ENCODE results near the gene AGO4. TPM values are rescaled to one million over a fixed set of nuclear protein-coding genes. Genes with fewer than 3 reads are reported as not detected.
"Not testable (repeated sequence)": the region's sequence is repeated elsewhere in the genome, so short reads cannot be mapped to it uniquely, and the experiment has no call there.

AGO4 gene
- polyA plus RNA-seq, 6 donors from 2014 or later, result 6.9 to 13.2 (median 8.7) TPM

GRCh38 chr1:35795295-35795694 lies 12.5 kb upstream of the AGO4 start:
- no peak overlapping the region for H3K27ac Mint-ChIP-seq
- H3K4me1 Mint-ChIP-seq, result peaks cover 31 to 32% (median 31%) of the 10 kb centered on the region in 3 donors
- no peaks in the 10 kb centered on the region for H3K27me3 Mint-ChIP-seq
- DNase-seq (no peak), ATAC-seq (ENCODE audit: low read depth in 2 of 2) (no peak)
- no peak overlapping the region for H3K4me3 Mint-ChIP-seq
- no peaks in the 10 kb centered on the region for H3K9me3 Mint-ChIP-seq
- H3K36me3 Mint-ChIP-seq, result no peaks in the 10 kb centered on the region

- Mint-ChIP-seq H3K27me3 (no peaks in the 10 kb centered on the region), H3K27ac (peak overlapping the region in 4 of 6 donors; percentile 16 to 79 (median 51)), H3K36me3 (no peaks in the 10 kb centered on the region), H3K9me3 (no peaks in the 10 kb centered on the region), H3K4me1 (peaks cover 33 to 41% (median 38%) of the 10 kb centered on the region in 3 donors), H3K4me3 (peak overlapping the region; percentile 50 to 87 (median 78))
- DNase-seq, result no peak
- peak; percentile 30 to 42 for ATAC-seq (ENCODE audit: low read depth in 2 of 2)
These were observed 10.4 kb upstream of the AGO4 start for GRCh38 chr1:35797380-35797779.

- not testable (repeated sequence) for H3K9me3 Mint-ChIP-seq, H3K27me3 Mint-ChIP-seq, H3K36me3 Mint-ChIP-seq
- DNase-seq (peak; percentile 33), ATAC-seq (ENCODE audit: low read depth in 2 of 2) (peak; percentile 80 to 83)
- peaks cover 33 to 43% (median 40%) of the 10 kb centered on the region in 3 donors for H3K4me1 Mint-ChIP-seq
- H3K4me3 Mint-ChIP-seq, result peak overlapping the region; percentile 50 to 87 (median 78)
- peak overlapping the region in 5 of 6 donors; percentile 45 to 83 (median 79) for H3K27ac Mint-ChIP-seq
These were observed 9.8 kb upstream of the AGO4 start for GRCh38 chr1:35798019-35798418.

GRCh38 chr1:35800167-35800887 lies 7.5 kb upstream of the AGO4 start:
- ATAC-seq (ENCODE audit: low read depth in 2 of 2), result not testable (repeated sequence)
- peak overlapping the region in 1 of 6 donors; percentile 20 for H3K27ac Mint-ChIP-seq

GRCh38 chr1:35808450-35809113 lies 766 bp downstream of the AGO4 start:
- Mint-ChIP-seq H3K36me3 (no peaks in the 10 kb centered on the region), H3K27me3 (no peaks in the 10 kb centered on the region), H3K4me3 (peak overlapping the region; percentile 83 to 96 (median 92)), H3K27ac (peak overlapping the region; percentile 78 to 94 (median 90)), H3K9me3 (peaks cover 0 to 2% (median 0%) of the 10 kb centered on the region in 7 donors), H3K4me1 (peaks cover 30 to 52% (median 44%) of the 10 kb centered on the region in 3 donors)
- peak; percentile 38 to 40 for ATAC-seq (ENCODE audit: low read depth in 2 of 2)
- no peak for DNase-seq

More at GRCh38 chr1:35800167-35800887, 7.5 kb upstream of the AGO4 start:
- Mint-ChIP-seq H3K4me1 (peaks cover 40 to 61% (median 59%) of the 10 kb centered on the region in 3 donors), H3K4me3 (peak overlapping the region in 5 of 8 donors; percentile 13 to 88 (median 72))
- H3K36me3 Mint-ChIP-seq, H3K27me3 Mint-ChIP-seq, DNase-seq, H3K9me3 Mint-ChIP-seq: not testable (repeated sequence)

GRCh38 chr1:35809114-35810095 lies 1.6 kb downstream of the AGO4 start:
- Mint-ChIP-seq H3K9me3 (peaks cover 0 to 2% (median 0%) of the 10 kb centered on the region in 7 donors), H3K36me3 (no peaks in the 10 kb centered on the region), H3K27me3 (no peaks in the 10 kb centered on the region), H3K4me3 (peak overlapping the region; percentile 83 to 96 (median 92)), H3K4me1 (peaks cover 29 to 48% (median 47%) of the 10 kb centered on the region in 3 donors), H3K27ac (peak overlapping the region; percentile 78 to 94 (median 90))
- ATAC-seq (ENCODE audit: low read depth in 2 of 2), result no peak
- DNase-seq, result no peak

GRCh38 chr1:35810096-35810881 lies 2.5 kb downstream of the AGO4 start:
- H3K9me3 Mint-ChIP-seq, result no peaks in the 10 kb centered on the region
- peaks cover 25 to 44% (median 38%) of the 10 kb centered on the region in 3 donors for H3K4me1 Mint-ChIP-seq
- DNase-seq (no peak), ATAC-seq (ENCODE audit: low read depth in 2 of 2) (no peak)
- H3K27me3 Mint-ChIP-seq, result no peaks in the 10 kb centered on the region
- no peaks in the 10 kb centered on the region for H3K36me3 Mint-ChIP-seq
- H3K4me3 Mint-ChIP-seq, result peak overlapping the region in 7 of 8 donors; percentile 14 to 95 (median 91)
- no peak overlapping the region for H3K27ac Mint-ChIP-seq

- peaks cover 17 to 34% (median 27%) of the 10 kb centered on the region in 3 donors for H3K4me1 Mint-ChIP-seq
These were observed 4.9 kb downstream of the AGO4 start for GRCh38 chr1:35812754-35813153.

GRCh38 chr1:35825255-35825654 lies 17.4 kb downstream of the AGO4 start:
- Mint-ChIP-seq H3K36me3 (peaks cover 5 to 7% of the 10 kb centered on the region in 2 donors), H3K4me1 (no peaks in the 10 kb centered on the region), H3K27ac (no peak overlapping the region), H3K27me3 (no peaks in the 10 kb centered on the region), H3K4me3 (no peak overlapping the region), H3K9me3 (no peaks in the 10 kb centered on the region)
- no peak for ATAC-seq (ENCODE audit: low read depth in 2 of 2)
- DNase-seq, result no peak

More at GRCh38 chr1:35812754-35813153, 4.9 kb downstream of the AGO4 start:
- H3K27ac Mint-ChIP-seq; H3K27me3 Mint-ChIP-seq; H3K36me3 Mint-ChIP-seq; H3K9me3 Mint-ChIP-seq; ATAC-seq (ENCODE audit: low read depth in 2 of 2); DNase-seq; H3K4me3 Mint-ChIP-seq: not testable (repeated sequence)

GRCh38 chr1:35832276-35832905 lies 24.6 kb downstream of the AGO4 start:
- peaks cover 0 to 7% (median 3%) of the 10 kb centered on the region in 7 donors for H3K9me3 Mint-ChIP-seq
- no peak overlapping the region for H3K4me3 Mint-ChIP-seq
- ATAC-seq (ENCODE audit: low read depth in 2 of 2) (no peak), DNase-seq (no peak)
- no peaks in the 10 kb centered on the region for H3K27me3 Mint-ChIP-seq
- peak overlapping the region in 2 of 6 donors; percentile 34 to 60 for H3K27ac Mint-ChIP-seq
- no peaks in the 10 kb centered on the region for H3K4me1 Mint-ChIP-seq
- peaks cover 35 to 40% of the 10 kb centered on the region in 2 donors for H3K36me3 Mint-ChIP-seq

GRCh38 chr1:35833395-35833794 lies 25.6 kb downstream of the AGO4 start:
- Mint-ChIP-seq H3K4me1 (no peaks in the 10 kb centered on the region), H3K27ac (no peak overlapping the region), H3K27me3 (no peaks in the 10 kb centered on the region), H3K36me3 (peaks cover 35 to 40% of the 10 kb centered on the region in 2 donors), H3K9me3 (peaks cover 0 to 7% (median 3%) of the 10 kb centered on the region in 7 donors), H3K4me3 (no peak overlapping the region)
- ATAC-seq (ENCODE audit: low read depth in 2 of 2) (no peak), DNase-seq (no peak)

GRCh38 chr1:35834218-35834617 lies 26.4 kb downstream of the AGO4 start:
- DNase-seq (no peak), ATAC-seq (ENCODE audit: low read depth in 2 of 2) (no peak)
- no peak overlapping the region for H3K27ac Mint-ChIP-seq
- H3K4me3 Mint-ChIP-seq, result no peak overlapping the region
- H3K4me1 Mint-ChIP-seq, result no peaks in the 10 kb centered on the region
- H3K9me3 Mint-ChIP-seq, result peaks cover 0 to 7% (median 3%) of the 10 kb centered on the region in 7 donors
- no peaks in the 10 kb centered on the region for H3K27me3 Mint-ChIP-seq
- H3K36me3 Mint-ChIP-seq, result peaks cover 35 to 42% of the 10 kb centered on the region in 2 donors

All from naive B cell (primary cell).